GM19324 (cell line): ENCODE measurements around the gene KLHL29.

Source experiments
- ATAC-seq: cut with Tn5 transposase; IDR thresholded peaks from one replicate; pipeline ENCODE4 v1.9.1; 2021; ENCODE audit warnings: mild to moderate bottlenecking, moderate library complexity; ENCODE audit not compliant: unreplicated experiment, low FRiP score

Gene KLHL29

DNA sequence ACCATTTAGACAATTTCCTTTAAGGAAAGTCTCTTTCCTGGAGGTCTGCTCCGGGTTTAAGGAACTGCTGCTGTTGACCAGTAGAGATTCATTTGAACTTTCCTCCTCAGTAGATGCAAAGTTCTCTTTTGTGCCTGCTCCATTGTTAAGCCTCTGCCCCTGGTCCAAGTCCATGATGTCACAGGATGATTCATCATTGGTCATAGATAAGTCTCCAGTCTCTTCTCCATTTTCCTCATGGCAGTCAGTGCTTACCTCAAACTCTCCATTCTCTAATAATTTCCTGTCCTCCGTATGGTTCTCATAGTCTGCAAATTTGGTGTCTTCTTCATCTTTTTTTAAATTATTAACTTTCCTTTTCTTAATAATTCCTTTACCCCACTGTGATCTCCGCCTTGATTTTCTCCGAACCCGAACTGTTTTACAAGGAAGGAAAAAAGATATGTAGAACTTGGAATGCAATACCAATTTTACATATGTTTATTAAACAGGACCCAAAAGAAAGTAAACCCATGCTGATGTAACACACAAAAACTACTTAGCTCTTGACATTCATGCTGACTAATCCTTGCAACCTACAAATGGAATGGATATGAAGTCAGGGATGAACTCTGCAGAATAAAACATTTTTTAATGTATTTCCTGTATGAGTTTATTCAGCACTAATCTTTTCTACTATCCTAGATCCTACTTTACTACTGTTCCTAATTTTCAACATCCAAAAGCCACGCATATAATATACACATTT is 372.9 kb downstream of the KLHL29 start:
- ATAC-seq, result no peak
